Uterus (tissue), 2 donors: ENCODE results near the gene MED27.

Experiments
- POLR2A ChIP-seq, 2 donors: fragments of 450-650 bp; IDR thresholded peaks; one replicate each; pipeline ENCODE4 v1.6.1; 2016; ENCODE audit warnings: antibody characterized with exemption in 2 of 2, mild to moderate bottlenecking in 1 of 2, moderate library complexity in 1 of 2
- TF ChIP-seq, protein P1 (sequence below), 4 experiments: fragments of 200-600 bp in 2 of 4; fragments of 450-650 bp in 2 of 4; sonication (generic) in 2 of 4; IDR thresholded peaks; one replicate each; pipeline ENCODE4 v1.5.1; 2016 to 2019; ENCODE audit warnings: antibody characterized with exemption in 4 of 4, mild to moderate bottlenecking in 2 of 4, moderate library complexity in 1 of 4

DNA sequence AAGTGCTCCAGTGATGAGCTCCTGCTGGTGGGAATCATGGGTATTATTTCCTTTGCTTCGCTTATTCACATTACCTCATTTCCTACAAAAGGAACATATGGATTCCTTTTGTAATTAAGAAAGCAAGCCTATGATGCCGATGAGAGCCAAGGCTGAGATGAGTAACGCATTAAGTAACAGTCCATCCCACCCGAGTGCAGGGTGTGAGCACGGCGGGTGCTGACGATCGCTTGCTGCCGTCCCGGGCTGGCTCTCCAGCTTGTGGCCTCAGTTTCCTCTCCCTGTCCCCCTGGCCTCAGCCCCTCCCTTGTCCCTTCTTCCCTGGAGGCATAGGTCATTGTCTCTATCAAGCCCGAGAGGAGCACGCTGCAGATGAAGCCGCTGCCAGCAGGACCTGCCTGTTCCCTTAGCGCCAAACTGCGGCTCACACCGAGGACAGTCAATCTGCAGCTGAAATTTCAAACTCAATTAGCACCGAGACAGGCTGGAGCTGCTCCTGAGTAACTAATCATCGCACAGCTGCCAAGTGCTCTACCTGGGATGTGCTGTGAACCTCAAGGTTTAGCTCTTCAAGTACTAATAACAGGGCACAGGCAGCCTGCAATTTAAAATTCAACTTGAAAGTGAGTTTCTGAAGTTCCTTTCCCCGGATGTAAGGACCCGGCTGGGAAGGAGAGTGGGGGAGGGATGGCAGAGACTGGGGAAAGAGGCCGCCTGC is 224.6 kb downstream of the MED27 start:
- TF ChIP-seq, protein P1, sequence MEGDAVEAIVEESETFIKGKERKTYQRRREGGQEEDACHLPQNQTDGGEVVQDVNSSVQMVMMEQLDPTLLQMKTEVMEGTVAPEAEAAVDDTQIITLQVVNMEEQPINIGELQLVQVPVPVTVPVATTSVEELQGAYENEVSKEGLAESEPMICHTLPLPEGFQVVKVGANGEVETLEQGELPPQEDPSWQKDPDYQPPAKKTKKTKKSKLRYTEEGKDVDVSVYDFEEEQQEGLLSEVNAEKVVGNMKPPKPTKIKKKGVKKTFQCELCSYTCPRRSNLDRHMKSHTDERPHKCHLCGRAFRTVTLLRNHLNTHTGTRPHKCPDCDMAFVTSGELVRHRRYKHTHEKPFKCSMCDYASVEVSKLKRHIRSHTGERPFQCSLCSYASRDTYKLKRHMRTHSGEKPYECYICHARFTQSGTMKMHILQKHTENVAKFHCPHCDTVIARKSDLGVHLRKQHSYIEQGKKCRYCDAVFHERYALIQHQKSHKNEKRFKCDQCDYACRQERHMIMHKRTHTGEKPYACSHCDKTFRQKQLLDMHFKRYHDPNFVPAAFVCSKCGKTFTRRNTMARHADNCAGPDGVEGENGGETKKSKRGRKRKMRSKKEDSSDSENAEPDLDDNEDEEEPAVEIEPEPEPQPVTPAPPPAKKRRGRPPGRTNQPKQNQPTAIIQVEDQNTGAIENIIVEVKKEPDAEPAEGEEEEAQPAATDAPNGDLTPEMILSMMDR (IDR thresholded peaks at IDR 0.05): no peak
- TF ChIP-seq POLR2A (IDR thresholded peaks at IDR 0.05): no peak
